Fibroblast of villous mesenchyme (primary cell): ENCODE measurements around the gene RRP12. TPM values are rescaled to one million over a fixed set of nuclear protein-coding genes. Genes with fewer than 3 reads are reported as not detected.
A peak's percentile ranks its signal among the peaks of the same experiment; 100 is the strongest.
"Not testable (repeated sequence)": the region's sequence is repeated elsewhere in the genome, so short reads cannot be mapped to it uniquely, and the experiment has no call there.

ENCODE experiments used
- DNase-seq: peaks from one replicate; pipeline ENCODE4 v3.0.0-alpha.2; 2010; ENCODE audit warnings: low read depth
- H3K4me3 ChIP-seq: 2 replicates; pipeline ENCODE4 v1.5.1; 2011; ENCODE audit warnings: low read depth, mild to moderate bottlenecking, low read length
- total RNA-seq: library from RNA; depleted of rRNA; stranded (reverse); fragments of >200 nt; gene quantifications from 2 replicates; pipeline ENCODE4 v1.2.3, GENCODE V29; 2012
- TF ChIP-seq, protein P1 (sequence below): IDR thresholded peaks from 2 replicates; pipeline ENCODE4 v1.5.1; 2012; ENCODE audit warnings: low read depth, mild to moderate bottlenecking, low read length; ENCODE audit not compliant: insufficient read depth

The RRP12 gene
- total RNA-seq, 1 donor = 25.5 TPM

DNA sequence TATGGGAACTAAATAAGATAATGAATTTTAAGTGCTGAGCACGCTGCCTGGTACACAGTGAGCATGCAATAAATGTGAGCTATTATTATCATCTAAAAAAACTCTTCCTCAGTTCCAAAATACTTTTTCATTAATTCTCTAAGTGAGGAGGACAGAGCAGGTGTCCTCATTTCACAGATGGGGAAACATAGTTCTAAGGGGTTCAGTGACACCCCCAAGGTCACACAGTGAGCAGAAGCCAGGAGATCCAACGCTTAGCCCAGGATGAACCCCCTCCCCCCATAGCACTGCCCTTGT lies 6.8 kb upstream of the RRP12 start:
- TF ChIP-seq, protein P1, sequence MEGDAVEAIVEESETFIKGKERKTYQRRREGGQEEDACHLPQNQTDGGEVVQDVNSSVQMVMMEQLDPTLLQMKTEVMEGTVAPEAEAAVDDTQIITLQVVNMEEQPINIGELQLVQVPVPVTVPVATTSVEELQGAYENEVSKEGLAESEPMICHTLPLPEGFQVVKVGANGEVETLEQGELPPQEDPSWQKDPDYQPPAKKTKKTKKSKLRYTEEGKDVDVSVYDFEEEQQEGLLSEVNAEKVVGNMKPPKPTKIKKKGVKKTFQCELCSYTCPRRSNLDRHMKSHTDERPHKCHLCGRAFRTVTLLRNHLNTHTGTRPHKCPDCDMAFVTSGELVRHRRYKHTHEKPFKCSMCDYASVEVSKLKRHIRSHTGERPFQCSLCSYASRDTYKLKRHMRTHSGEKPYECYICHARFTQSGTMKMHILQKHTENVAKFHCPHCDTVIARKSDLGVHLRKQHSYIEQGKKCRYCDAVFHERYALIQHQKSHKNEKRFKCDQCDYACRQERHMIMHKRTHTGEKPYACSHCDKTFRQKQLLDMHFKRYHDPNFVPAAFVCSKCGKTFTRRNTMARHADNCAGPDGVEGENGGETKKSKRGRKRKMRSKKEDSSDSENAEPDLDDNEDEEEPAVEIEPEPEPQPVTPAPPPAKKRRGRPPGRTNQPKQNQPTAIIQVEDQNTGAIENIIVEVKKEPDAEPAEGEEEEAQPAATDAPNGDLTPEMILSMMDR = no peak
- no peak for DNase-seq

DNA sequence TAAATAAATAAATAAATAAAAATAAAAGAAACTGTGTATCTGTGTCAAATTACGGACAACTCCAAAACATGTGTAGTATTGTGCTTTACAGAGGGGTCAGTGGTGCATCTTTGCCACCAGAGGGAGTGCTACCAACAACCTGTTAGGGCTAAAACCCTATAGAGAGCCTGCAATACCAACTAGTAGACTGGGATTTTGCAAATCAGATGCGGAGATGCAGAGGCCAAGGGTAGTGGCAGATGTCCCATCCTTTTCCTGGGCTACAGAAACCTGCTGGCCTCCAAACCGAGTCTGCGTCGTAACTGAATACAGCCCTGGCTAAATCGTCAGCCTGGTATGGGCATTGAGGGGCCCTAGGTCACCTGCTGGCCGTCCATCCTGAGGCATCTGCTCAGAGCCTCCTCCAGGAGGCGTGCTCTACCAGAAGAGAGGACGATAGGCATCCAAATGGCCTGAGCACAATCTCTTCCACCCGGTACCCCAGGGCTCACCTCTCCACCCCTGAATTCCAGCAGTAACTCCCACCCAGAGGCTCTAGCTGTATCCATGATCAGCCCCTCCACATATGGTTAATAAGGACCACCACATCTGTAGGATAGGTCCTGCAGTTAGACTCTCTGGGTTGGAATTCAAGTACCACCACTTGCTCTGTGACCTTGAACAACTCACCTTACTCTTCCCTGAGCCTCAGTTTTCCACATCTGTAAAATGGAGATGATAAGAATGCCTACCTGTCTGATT lies 6.2 kb upstream of the RRP12 start:
- DNase-seq = peak; percentile 81
- peak overlapping the region; percentile 23 for H3K4me3 ChIP-seq
- TF ChIP-seq, protein P1 = peak; percentile 79

More for the DNA sequence above, 6.8 kb upstream of the RRP12 start:
- H3K4me3 ChIP-seq = no peak overlapping the region

DNA sequence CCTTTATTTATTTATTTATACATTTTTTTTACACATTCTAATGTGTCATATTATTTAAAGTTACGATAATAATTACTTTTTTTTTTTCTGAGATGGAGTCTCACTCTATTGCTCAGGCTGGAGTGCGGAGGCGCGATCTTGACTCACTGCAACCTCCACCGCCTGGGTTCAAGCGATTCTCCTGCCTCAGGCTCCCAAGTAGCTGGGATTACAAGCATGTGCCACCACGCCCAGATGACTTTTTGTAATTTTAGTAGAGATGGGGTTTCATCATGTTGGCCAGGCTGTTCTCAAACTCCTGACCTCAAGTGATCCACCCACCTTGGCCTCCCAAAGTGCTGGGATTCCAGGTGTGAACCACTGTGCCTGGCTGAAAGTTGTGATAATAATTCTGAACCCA lies 5.3 kb upstream of the RRP12 start:
- DNase-seq, H3K4me3 ChIP-seq: not testable (repeated sequence)

DNA sequence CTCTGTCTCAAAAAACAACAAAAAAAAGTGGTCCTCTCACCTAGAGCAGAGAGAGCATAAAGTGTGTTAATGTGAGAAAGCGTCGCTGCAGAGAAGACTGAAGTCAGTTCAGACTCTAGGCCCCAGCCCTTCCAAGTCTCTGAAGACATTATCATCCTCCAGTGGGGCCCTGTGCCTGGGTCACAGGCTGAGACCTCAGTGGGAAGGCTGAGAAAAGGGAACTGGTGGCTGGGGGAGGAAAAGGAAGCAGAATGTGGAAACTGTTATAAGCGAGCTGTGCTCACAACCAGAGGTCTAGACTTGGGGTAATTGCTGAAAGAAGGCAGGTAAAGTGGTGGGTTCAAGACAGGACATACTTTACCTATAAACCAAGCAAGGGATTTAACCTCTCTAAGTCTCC lies 4.9 kb upstream of the RRP12 start:
- H3K4me3 ChIP-seq = no peak overlapping the region
- DNase-seq = no peak
- TF ChIP-seq, protein P1 = no peak

DNA sequence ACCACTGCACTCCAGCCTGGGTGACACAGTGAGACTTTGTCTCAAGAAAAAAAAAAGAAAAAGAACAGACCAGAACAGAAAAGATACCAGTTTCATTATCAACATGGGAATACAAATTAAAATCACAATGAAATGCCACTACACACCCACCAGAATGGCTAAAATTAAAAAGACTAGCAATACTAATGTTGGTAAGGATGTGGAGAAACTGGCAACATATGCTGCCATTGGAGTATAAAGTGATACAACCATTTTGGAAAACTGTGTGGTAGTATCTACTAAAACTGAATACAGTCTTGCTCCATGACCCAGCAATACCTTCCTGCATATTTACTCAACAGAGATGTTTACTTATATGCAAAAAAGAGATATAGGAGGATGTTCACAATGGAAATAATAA lies 2.9 kb upstream of the RRP12 start:
- DNase-seq = no peak
- H3K4me3 ChIP-seq = no peak overlapping the region
- TF ChIP-seq, protein P1 = no peak

DNA sequence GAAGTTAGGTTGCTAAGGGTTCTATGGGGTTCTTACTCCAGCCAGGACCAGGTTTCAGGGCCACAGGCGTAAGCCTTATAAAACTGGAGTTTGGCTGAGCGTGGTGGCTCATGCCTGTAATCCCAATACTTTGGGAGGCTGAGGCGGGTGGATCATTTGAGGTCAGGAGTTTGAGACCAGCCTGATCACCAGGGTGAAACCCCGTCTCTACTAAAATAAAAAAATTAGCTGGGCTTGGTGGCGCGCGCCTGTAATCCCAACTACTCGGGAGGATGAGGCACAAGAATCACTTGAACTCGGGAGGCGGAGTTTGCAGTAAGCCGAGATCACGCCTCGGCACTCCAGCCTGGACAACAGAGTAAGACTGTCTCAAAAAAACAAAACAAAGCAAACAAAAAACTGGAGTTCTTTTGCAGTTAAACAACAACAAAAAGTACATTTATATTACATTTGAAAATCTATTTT lies 347 bp upstream of the RRP12 start:
- DNase-seq = no peak
- TF ChIP-seq, protein P1 = no peak
- H3K4me3 ChIP-seq = peak overlapping the region; percentile 81

DNA sequence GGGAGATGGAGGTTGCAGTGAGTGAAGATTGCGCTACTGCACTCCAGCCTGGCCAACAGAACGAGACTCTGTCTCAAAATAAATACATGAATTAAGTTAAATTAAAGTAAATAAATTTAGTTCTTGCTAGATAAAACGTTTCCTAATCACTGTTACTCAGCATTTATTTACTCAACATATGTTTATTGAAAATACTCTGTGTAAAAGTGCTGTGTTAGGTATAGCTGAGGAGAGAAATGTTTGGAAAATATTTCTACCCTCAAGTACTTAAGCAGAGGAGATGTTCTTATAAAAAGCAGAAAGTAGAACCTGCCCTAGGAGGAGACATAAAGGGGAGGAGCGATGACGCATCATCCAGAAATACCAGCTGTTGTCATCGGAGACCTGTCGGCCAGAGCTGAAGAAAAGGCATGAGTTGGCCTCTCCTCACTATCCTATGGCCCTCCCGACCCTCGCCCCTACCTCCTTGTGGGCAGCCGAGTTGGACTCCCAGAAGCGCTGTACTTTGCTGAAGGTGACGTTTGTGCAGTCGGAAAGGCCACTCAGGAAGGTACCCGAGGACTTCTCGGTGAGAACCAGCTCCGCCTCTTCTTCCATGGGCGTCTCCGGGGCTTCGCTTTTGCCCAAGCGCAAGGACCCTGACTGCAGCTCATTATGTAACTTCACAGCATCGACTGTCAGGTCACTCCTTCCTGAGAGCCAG lies 1.1 kb downstream of the RRP12 start:
- peak; percentile 82 for DNase-seq
- TF ChIP-seq, protein P1 = no peak
- H3K4me3 ChIP-seq = peak overlapping the region; percentile 81
